Dermis blood vessel endothelial cell (primary cell): Measurements from ENCODE around the gene TMEM63B. TPM values are rescaled to one million over a fixed set of nuclear protein-coding genes. Genes with fewer than 3 reads are reported as not detected.
"Not testable (repeated sequence)": the region's sequence is repeated elsewhere in the genome, so short reads cannot be mapped to it uniquely, and the experiment has no call there.

Experiments
- DNase-seq: peaks from one replicate; pipeline ENCODE4 v3.0.0; 2010
- total RNA-seq: library from RNA; depleted of rRNA; stranded (reverse); fragments of >200 nt; gene quantifications from 2 replicates; pipeline ENCODE4 v1.2.3, GENCODE V29; 2014

TMEM63B gene
- total RNA-seq: 33.0 and 36.3 TPM in 2 replicates

- DNase-seq: peak; percentile 94
Observed at GRCh38 chr6:44127186-44128019, at the start of gene TMEM63B, which contains the start of gene MRPL14. Gene TMEM63B (plus strand): TSS chr6:44127554. CDS start chr6:44134585, 7,031 bp downstream. Gene MRPL14 (minus strand): TSS chr6:44127452. CDS start chr6:44116611, 10,841 bp downstream.

- no peak for DNase-seq
Observed at GRCh38 chr6:44078219-44078826, 49.0 kb upstream of the TMEM63B start.

GRCh38 chr6:44078827-44079671 is 48.3 kb upstream of the TMEM63B start:
- peak; percentile 86 for DNase-seq

GRCh38 chr6:44079672-44080071 is 47.7 kb upstream of the TMEM63B start:
- no peak for DNase-seq

- no peak for DNase-seq
Observed at GRCh38 chr6:44080561-44081521, 46.5 kb upstream of the TMEM63B start.

GRCh38 chr6:44081753-44082152 is 45.6 kb upstream of the TMEM63B start:
- no peak for DNase-seq

- no peak for DNase-seq
Observed at GRCh38 chr6:44082872-44083321, 44.5 kb upstream of the TMEM63B start.

- DNase-seq: no peak
Observed at GRCh38 chr6:44084231-44085014, 42.9 kb upstream of the TMEM63B start.

GRCh38 chr6:44085219-44085618 is 42.1 kb upstream of the TMEM63B start:
- DNase-seq: no peak

GRCh38 chr6:44086931-44087574 is 40.3 kb upstream of the TMEM63B start:
- DNase-seq: peak; percentile 29

- DNase-seq: no peak
Observed at GRCh38 chr6:44087623-44088022, 39.7 kb upstream of the TMEM63B start.

- no peak for DNase-seq
Observed at GRCh38 chr6:44088827-44089590, 38.3 kb upstream of the TMEM63B start.

- no peak for DNase-seq
Observed at GRCh38 chr6:44090465-44090864, 36.9 kb upstream of the TMEM63B start.

- DNase-seq: not testable (repeated sequence)
Observed at GRCh38 chr6:44091356-44091755, 36.0 kb upstream of the TMEM63B start.

- no peak for DNase-seq
Observed at GRCh38 chr6:44091981-44092884, 35.1 kb upstream of the TMEM63B start.

- no peak for DNase-seq
Observed at GRCh38 chr6:44093066-44093465, 34.3 kb upstream of the TMEM63B start.

- DNase-seq: no peak
Observed at GRCh38 chr6:44093750-44094402, 33.5 kb upstream of the TMEM63B start.
